Adrenal gland (tissue), 5 donors: Measurements from ENCODE around the gene PXDN.

Experiments
- POLR2A ChIP-seq, 2 donors: fragments of 450-650 bp; IDR thresholded peaks; one replicate each; pipeline ENCODE4 v1.6.1; 2017; ENCODE audit warnings: antibody characterized with exemption in 2 of 2, mild to moderate bottlenecking in 2 of 2, moderate library complexity in 1 of 2
- TF ChIP-seq, protein P1 (sequence below), 6 experiments: fragments of 450-650 bp in 4 of 6; fragments of 200-600 bp in 2 of 6; sonication (generic) in 1 of 6; IDR thresholded peaks; 1 replicate in 5 of 6; 2 replicates in 1 of 6; pipeline versions ENCODE4 v1.5.1 to v1.8.0; 2016 to 2021; ENCODE audit warnings: antibody characterized with exemption in 6 of 6, mild to moderate bottlenecking in 2 of 6, moderate library complexity in 1 of 6
- donor health status: DM: no; HTN: no; CAD: no.

DNA sequence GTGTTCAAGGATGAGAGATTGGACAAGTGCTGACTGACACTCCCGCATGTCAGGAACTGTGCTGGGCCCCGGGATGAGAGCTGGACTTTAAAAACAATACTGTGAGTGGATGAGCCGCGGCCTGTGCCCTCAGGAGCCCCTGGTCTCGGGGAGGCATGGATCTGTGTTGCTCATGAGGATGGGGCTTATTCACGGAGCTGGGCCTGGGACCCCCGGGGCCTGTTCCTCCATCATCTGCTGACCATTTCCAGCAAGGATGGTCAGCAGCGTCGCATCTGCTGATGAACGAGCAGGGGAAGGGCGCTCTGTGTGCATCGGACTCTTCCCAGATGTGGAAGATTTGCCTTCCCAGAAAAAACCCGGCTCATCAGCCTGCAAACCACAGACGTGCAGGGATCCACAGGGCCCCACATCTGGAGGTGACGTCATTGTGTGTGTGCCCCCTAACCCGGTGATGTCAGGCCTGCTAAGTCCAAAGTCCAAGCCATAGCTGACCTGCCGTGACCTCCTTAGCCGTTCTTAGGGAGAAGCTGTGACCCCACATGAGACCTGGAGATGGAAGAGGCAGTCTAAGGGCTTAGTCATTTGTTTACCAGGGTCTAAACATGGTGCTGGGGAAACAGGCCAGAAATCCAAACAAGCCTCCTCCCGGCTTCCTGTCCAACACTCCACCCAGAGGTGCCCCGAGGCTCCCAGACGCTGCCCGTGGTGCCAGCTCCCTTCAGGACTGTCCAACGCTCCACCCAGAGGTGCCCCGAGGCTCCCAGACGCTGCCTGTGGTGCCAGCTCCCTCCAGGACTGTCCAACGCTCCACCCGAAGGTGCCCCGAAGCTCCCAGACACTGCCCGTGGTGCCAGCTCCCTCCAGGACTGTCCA is 143.9 kb downstream of the PXDN start:
- TF ChIP-seq, protein P1, sequence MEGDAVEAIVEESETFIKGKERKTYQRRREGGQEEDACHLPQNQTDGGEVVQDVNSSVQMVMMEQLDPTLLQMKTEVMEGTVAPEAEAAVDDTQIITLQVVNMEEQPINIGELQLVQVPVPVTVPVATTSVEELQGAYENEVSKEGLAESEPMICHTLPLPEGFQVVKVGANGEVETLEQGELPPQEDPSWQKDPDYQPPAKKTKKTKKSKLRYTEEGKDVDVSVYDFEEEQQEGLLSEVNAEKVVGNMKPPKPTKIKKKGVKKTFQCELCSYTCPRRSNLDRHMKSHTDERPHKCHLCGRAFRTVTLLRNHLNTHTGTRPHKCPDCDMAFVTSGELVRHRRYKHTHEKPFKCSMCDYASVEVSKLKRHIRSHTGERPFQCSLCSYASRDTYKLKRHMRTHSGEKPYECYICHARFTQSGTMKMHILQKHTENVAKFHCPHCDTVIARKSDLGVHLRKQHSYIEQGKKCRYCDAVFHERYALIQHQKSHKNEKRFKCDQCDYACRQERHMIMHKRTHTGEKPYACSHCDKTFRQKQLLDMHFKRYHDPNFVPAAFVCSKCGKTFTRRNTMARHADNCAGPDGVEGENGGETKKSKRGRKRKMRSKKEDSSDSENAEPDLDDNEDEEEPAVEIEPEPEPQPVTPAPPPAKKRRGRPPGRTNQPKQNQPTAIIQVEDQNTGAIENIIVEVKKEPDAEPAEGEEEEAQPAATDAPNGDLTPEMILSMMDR (IDR thresholded peaks at IDR 0.05), result no peak
- no peak for TF ChIP-seq POLR2A (IDR thresholded peaks at IDR 0.05)
